ENCODE data around the gene VDAC1. TPM values are rescaled to one million over a fixed set of nuclear protein-coding genes. Genes with fewer than 3 reads are reported as not detected.
"Not testable (repeated sequence)": the region's sequence is repeated elsewhere in the genome, so short reads cannot be mapped to it uniquely, and the experiment has no call there.

VDAC1 gene
- total RNA-seq, 4 donors from 2014 or later: 113 to 125 (median 118) TPM

DNA sequence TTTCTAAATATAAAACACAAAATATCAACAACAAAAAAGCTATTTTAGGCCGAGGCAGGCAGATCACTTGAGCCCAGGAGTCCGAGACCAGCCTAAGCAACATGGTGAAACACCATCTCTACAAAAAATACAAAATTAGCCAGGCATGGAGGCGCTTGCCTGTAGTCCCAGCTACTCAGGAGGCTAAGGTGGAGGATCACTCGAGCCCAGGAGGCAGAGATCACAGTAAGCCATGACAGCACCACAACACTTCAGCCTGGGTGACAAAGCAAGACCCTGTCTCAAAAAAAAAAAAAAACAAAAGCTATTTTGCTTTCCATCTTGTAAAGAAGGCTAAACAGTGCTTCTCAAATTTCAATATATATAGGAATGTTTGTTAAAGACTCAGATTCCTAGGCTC lies 47.7 kb downstream of the VDAC1 start:
- no peak overlapping the region for H3K27ac ChIP-seq (replicated peaks in 1 of 4)
- H3K4me1 ChIP-seq: peaks cover 15 to 17% (median 17%) of the 10 kb centered on the region in 4 donors
- no peaks in the 10 kb centered on the region for H3K9me3 ChIP-seq
- intact Hi-C loops (cut with DNase I): no loop called here
- H3K27me3 ChIP-seq: no peaks in the 10 kb centered on the region
- peaks cover 20 to 53% (median 44%) of the 10 kb centered on the region in 4 donors for H3K36me3 ChIP-seq
- TF ChIP-seq EP300 (IDR thresholded peaks at IDR 0.05): no peak
- TF ChIP-seq, protein P1, sequence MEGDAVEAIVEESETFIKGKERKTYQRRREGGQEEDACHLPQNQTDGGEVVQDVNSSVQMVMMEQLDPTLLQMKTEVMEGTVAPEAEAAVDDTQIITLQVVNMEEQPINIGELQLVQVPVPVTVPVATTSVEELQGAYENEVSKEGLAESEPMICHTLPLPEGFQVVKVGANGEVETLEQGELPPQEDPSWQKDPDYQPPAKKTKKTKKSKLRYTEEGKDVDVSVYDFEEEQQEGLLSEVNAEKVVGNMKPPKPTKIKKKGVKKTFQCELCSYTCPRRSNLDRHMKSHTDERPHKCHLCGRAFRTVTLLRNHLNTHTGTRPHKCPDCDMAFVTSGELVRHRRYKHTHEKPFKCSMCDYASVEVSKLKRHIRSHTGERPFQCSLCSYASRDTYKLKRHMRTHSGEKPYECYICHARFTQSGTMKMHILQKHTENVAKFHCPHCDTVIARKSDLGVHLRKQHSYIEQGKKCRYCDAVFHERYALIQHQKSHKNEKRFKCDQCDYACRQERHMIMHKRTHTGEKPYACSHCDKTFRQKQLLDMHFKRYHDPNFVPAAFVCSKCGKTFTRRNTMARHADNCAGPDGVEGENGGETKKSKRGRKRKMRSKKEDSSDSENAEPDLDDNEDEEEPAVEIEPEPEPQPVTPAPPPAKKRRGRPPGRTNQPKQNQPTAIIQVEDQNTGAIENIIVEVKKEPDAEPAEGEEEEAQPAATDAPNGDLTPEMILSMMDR (IDR thresholded peaks at IDR 0.05): no peak
- DNase-seq (ENCODE audit: extremely low spot score): no peak
- WGBS: 88% methylated on average over 4 of the region's 4 CpGs
- no peak overlapping the region for H3K4me3 ChIP-seq

GRCh38 chr5:133956196-133956595 lies 48.6 kb downstream of the VDAC1 start:
- WGBS: 85% methylated on average over 1 of the region's 1 CpG
- intact Hi-C loops (cut with DNase I); DNase-seq (ENCODE audit: extremely low spot score); H3K27ac ChIP-seq (replicated peaks in 1 of 4); H3K4me3 ChIP-seq; H3K27me3 ChIP-seq; H3K9me3 ChIP-seq: not testable (repeated sequence)
- Histone ChIP-seq H3K4me1 (peaks cover 14 to 26% (median 19%) of the 10 kb centered on the region in 4 donors), H3K36me3 (peaks cover 20 to 53% (median 44%) of the 10 kb centered on the region in 4 donors)

- no peak for DNase-seq (ENCODE audit: extremely low spot score)
- H3K4me3 ChIP-seq: no peak overlapping the region
- no peaks in the 10 kb centered on the region for H3K9me3 ChIP-seq
- no peaks in the 10 kb centered on the region for H3K27me3 ChIP-seq
- peak overlapping the region; percentile 59 to 77 (median 68) for H3K27ac ChIP-seq (replicated peaks in 1 of 4)
- no peak for TF ChIP-seq EP300 (IDR thresholded peaks at IDR 0.05)
- no peak for TF ChIP-seq POLR2AphosphoS5 (IDR thresholded peaks at IDR 0.05)
- peaks cover 9 to 41% (median 33%) of the 10 kb centered on the region in 4 donors for H3K36me3 ChIP-seq
- 84% methylated on average over 10 of the region's 10 CpGs for WGBS
- intact Hi-C loops (cut with DNase I): no loop called here
- peaks cover 14 to 29% (median 20%) of the 10 kb centered on the region in 4 donors for H3K4me1 ChIP-seq
Observed at GRCh38 chr5:133953568-133954145, 51.1 kb downstream of the VDAC1 start.

DNA sequence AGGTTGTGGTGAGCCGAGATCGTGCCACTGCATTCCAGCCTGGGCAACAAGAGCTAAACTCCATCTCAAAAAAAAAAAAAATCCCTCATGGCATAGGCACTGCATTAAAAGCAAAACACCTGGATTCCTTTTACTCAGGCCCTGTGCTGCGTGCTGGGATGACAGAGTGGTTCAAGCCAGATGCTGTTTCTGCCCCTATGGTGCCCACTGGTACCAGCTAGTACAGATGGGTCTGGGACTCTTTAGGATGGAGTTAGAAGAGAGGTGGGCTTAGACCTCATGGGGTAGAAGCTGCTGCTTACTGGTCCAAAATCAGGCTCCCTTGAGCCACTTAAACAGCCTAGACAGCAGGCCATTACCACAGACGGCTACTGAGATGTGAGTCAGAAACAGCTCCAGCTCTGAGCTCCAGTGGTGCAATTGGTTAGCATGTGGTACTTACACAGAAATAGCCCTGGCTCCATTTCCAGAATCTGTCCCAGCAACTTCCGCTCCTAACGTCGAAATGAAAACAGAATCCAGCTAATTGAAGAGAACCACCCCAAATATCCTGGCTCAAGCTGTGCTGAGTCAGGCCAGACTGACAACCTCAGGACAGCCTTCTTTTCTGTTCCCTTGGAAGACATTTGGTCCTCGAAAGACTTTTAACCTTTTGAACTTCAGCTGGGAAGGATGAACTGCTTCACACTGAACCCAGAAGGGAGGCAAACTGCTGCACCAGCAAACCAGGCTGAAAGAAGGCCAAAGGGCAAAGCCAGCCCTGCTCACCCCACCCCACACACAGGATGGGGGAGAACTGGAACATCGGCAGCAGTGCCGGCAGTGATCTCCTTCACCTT lies 51.8 kb downstream of the VDAC1 start:
- intact Hi-C loops (cut with DNase I): no loop called here
- Histone ChIP-seq H3K4me1 (peaks cover 14 to 29% (median 20%) of the 10 kb centered on the region in 4 donors), H3K4me3 (no peak overlapping the region), H3K27ac (replicated peaks in 1 of 4) (peak overlapping the region; percentile 59 to 77 (median 68)), H3K36me3 (peaks cover 9 to 35% (median 28%) of the 10 kb centered on the region in 4 donors), H3K27me3 (no peaks in the 10 kb centered on the region), H3K9me3 (no peaks in the 10 kb centered on the region)
- no peak for DNase-seq (ENCODE audit: extremely low spot score)
- TF ChIP-seq EP300 (IDR thresholded peaks at IDR 0.05): no peak
- TF ChIP-seq POLR2AphosphoS5 (IDR thresholded peaks at IDR 0.05): peak; percentile 49 to 78
- 58% methylated on average over 10 of the region's 10 CpGs for WGBS

GRCh38 chr5:133950821-133951612 lies 53.8 kb downstream of the VDAC1 start:
- intact Hi-C loops (cut with DNase I): no loop called here
- DNase-seq (ENCODE audit: extremely low spot score): no peak
- Histone ChIP-seq H3K4me3 (no peak overlapping the region), H3K36me3 (peaks cover under 1 to 16% (median 11%) of the 10 kb centered on the region in 4 donors), H3K9me3 (no peaks in the 10 kb centered on the region), H3K27ac (replicated peaks in 1 of 4) (no peak overlapping the region), H3K4me1 (peaks cover 17 to 29% (median 25%) of the 10 kb centered on the region in 4 donors), H3K27me3 (no peaks in the 10 kb centered on the region)
- TF ChIP-seq EP300 (IDR thresholded peaks at IDR 0.05) (no peak), POLR2AphosphoS5 (IDR thresholded peaks at IDR 0.05) (no peak), POLR2A (IDR thresholded peaks at IDR 0.05; ENCODE audit: low read depth) (no peak)
- TF ChIP-seq, protein P1 (IDR thresholded peaks at IDR 0.05): no peak
- WGBS: 89% methylated on average over 6 of the region's 7 CpGs

DNA sequence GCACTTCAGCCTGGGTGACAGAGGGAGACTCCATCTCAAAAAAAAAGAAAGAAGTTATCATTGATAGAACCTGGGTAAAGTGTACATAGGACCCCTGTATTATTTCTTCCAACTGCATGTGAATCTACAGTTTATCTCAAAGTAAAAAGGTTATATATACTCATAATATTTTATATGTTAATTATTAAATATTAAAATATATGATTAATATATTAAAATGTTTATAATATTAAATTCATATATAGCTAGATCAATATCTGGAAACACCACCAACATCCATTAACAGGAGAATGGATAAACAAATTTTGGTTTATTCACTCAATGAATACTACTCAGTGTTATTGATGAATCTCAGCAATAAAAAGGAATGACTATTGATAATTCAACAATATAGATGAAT lies 56.1 kb downstream of the VDAC1 start:
- H3K27ac ChIP-seq (replicated peaks in 1 of 4): no peak overlapping the region
- TF ChIP-seq POLR2A (IDR thresholded peaks at IDR 0.05; ENCODE audit: low read depth) (no peak), POLR2AphosphoS5 (IDR thresholded peaks at IDR 0.05) (no peak), EP300 (IDR thresholded peaks at IDR 0.05) (no peak)
- TF ChIP-seq, protein P1 (IDR thresholded peaks at IDR 0.05): no peak
- intact Hi-C loops (cut with DNase I): no loop called here
- H3K36me3 ChIP-seq: no peaks in the 10 kb centered on the region
- H3K27me3 ChIP-seq: no peaks in the 10 kb centered on the region
- no peak for DNase-seq (ENCODE audit: extremely low spot score)
- H3K4me3 ChIP-seq: no peak overlapping the region
- H3K9me3 ChIP-seq: no peaks in the 10 kb centered on the region
- H3K4me1 ChIP-seq: peaks cover 16 to 28% (median 24%) of the 10 kb centered on the region in 4 donors
